ENCODE measurements around the gene CCDC57.

The CCDC57 gene

DNA sequence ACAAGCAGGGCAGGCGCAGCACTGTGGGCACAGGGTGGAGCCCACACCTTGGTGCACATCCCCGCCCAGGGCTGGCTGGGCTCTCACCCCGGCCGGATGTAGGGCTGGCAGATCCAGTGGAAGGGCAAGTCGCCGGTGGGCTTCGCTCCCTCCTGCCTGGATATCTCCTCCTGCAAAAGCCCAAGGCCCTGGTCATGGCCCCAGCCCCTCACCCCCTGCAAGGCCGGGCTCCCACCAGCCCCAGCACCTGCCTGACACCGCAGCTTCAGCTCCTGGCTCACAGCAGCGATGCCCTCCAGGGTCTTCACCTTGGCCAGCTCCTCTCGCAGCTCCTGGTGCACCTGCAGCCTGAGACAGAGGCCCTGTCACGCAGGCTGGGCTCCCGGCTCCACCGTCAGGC lies 152.0 kb downstream of the CCDC57 start:
- H3K27ac ChIP-seq (ENCODE audit: low read length): no peak overlapping the region
- no peaks in the 10 kb centered on the region for H3K9me3 ChIP-seq (ENCODE audit: control insufficient read depth in 2 of 2, low read length in 2 of 2)
- H3K4me3 ChIP-seq (ENCODE audit: low read length in 2 of 2): no peak overlapping the region
- H3K36me3 ChIP-seq (ENCODE audit: control insufficient read depth in 2 of 2, insufficient read depth in 2 of 2, low read length in 2 of 2): peaks cover 12 to 37% of the 10 kb centered on the region in 2 donors
- H3K9ac ChIP-seq (ENCODE audit: low read length in 2 of 2): no peak overlapping the region
- no peaks in the 10 kb centered on the region for H3K27me3 ChIP-seq (ENCODE audit: control insufficient read depth in 1 of 2, insufficient read depth in 2 of 2, low read length in 2 of 2)
- peaks cover 16% of the 10 kb centered on the region for H3K4me1 ChIP-seq (ENCODE audit: control insufficient read depth, insufficient read depth, low read length)

- no peak overlapping the region for H3K27ac ChIP-seq (ENCODE audit: low read length)
- H3K4me1 ChIP-seq (ENCODE audit: control insufficient read depth, insufficient read depth, low read length): peaks cover 13% of the 10 kb centered on the region
- no peaks in the 10 kb centered on the region for H3K9me3 ChIP-seq (ENCODE audit: control insufficient read depth in 2 of 2, low read length in 2 of 2)
- no peaks in the 10 kb centered on the region for H3K27me3 ChIP-seq (ENCODE audit: control insufficient read depth in 1 of 2, insufficient read depth in 2 of 2, low read length in 2 of 2)
- H3K9ac ChIP-seq (ENCODE audit: low read length in 2 of 2): no peak overlapping the region
- no peak overlapping the region for H3K4me3 ChIP-seq (ENCODE audit: low read length in 2 of 2)
- H3K36me3 ChIP-seq (ENCODE audit: control insufficient read depth in 2 of 2, insufficient read depth in 2 of 2, low read length in 2 of 2): peaks cover 13 to 42% of the 10 kb centered on the region in 2 donors
Measured at GRCh38 chr17:82060001-82060380, 152.7 kb downstream of the CCDC57 start.

DNA sequence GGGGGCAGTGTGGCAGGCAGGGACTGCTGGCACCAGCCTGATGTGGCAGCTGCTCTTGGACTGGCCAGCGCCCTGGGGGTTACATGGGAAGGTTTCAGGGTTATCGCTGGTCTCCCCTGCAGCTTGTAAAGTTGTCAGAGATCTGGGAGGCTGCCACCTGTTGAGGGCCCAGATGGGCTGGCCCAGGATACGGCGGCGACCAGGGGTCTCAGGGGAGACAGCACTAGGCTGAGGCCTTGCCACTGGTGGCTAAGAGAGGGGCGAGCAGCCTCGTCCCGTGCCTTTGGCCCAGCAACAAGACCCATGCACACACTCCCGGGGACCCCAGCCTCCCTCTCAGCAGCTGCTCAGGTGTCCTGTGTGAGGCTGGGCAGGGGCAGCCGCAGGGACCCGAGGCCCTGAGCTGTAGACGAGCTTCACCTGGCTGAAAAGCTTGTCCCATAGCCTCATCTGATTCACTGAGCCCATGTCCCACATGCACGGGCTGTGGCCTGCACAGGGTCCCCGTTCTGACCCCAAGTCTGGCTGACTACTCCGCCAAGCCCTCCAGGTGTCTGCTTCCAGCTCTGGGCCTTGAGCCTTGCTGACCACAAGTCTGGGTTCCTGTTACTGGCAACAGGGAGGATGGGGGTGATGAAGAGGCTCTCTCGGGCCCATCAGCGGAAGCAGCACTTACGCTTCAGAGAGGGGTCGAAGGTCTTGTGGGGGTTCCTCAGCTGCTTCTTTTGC lies 153.2 kb downstream of the CCDC57 start:
- H3K27me3 ChIP-seq (ENCODE audit: control insufficient read depth in 1 of 2, insufficient read depth in 2 of 2, low read length in 2 of 2): no peaks in the 10 kb centered on the region
- no peak overlapping the region for H3K27ac ChIP-seq (ENCODE audit: low read length)
- no peak overlapping the region for H3K4me3 ChIP-seq (ENCODE audit: low read length in 2 of 2)
- H3K9me3 ChIP-seq (ENCODE audit: control insufficient read depth in 2 of 2, low read length in 2 of 2): no peaks in the 10 kb centered on the region
- H3K9ac ChIP-seq (ENCODE audit: low read length in 2 of 2): no peak overlapping the region
- peaks cover 8% of the 10 kb centered on the region for H3K4me1 ChIP-seq (ENCODE audit: control insufficient read depth, insufficient read depth, low read length)
- peaks cover 19 to 45% of the 10 kb centered on the region in 2 donors for H3K36me3 ChIP-seq (ENCODE audit: control insufficient read depth in 2 of 2, insufficient read depth in 2 of 2, low read length in 2 of 2)

DNA sequence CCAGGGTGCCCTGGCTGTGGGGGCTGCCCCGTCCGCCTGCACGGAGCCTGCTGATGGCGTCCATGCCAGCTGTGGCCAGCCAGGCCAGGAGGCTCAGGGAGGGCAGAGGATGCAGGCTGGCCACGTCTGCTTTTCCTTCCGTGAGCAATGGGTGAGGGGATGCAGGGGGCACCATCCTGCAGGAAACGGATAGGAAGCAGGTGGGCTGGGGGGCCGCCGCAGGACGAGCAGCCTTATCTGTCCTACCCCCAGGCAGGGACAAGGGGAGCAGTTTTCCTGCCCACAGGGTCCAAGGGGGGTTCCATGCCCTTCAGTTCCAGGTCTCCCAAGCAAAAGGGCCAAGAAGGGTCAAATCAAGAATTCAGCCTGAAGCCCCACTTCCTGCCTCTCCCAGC lies 153.8 kb downstream of the CCDC57 start:
- Histone ChIP-seq H3K27ac (ENCODE audit: low read length) (no peak overlapping the region), H3K4me3 (ENCODE audit: low read length in 2 of 2) (no peak overlapping the region), H3K36me3 (ENCODE audit: control insufficient read depth in 2 of 2, insufficient read depth in 2 of 2, low read length in 2 of 2) (peaks cover 23 to 44% of the 10 kb centered on the region in 2 donors), H3K27me3 (ENCODE audit: control insufficient read depth in 1 of 2, insufficient read depth in 2 of 2, low read length in 2 of 2) (no peaks in the 10 kb centered on the region), H3K9ac (ENCODE audit: low read length in 2 of 2) (no peak overlapping the region), H3K4me1 (ENCODE audit: control insufficient read depth, insufficient read depth, low read length) (peaks cover 3% of the 10 kb centered on the region), H3K9me3 (ENCODE audit: control insufficient read depth in 2 of 2, low read length in 2 of 2) (no peaks in the 10 kb centered on the region)

- Histone ChIP-seq H3K27ac (ENCODE audit: low read length) (no peak overlapping the region), H3K9me3 (ENCODE audit: control insufficient read depth in 2 of 2, low read length in 2 of 2) (no peaks in the 10 kb centered on the region), H3K9ac (ENCODE audit: low read length in 2 of 2) (no peak overlapping the region), H3K27me3 (ENCODE audit: control insufficient read depth in 1 of 2, insufficient read depth in 2 of 2, low read length in 2 of 2) (no peaks in the 10 kb centered on the region), H3K36me3 (ENCODE audit: control insufficient read depth in 2 of 2, insufficient read depth in 2 of 2, low read length in 2 of 2) (peaks cover 24 to 43% of the 10 kb centered on the region in 2 donors), H3K4me3 (ENCODE audit: low read length in 2 of 2) (no peak overlapping the region), H3K4me1 (ENCODE audit: control insufficient read depth, insufficient read depth, low read length) (peaks cover 6% of the 10 kb centered on the region)
Measured at GRCh38 chr17:82058230-82058854, 154.3 kb downstream of the CCDC57 start.

DNA sequence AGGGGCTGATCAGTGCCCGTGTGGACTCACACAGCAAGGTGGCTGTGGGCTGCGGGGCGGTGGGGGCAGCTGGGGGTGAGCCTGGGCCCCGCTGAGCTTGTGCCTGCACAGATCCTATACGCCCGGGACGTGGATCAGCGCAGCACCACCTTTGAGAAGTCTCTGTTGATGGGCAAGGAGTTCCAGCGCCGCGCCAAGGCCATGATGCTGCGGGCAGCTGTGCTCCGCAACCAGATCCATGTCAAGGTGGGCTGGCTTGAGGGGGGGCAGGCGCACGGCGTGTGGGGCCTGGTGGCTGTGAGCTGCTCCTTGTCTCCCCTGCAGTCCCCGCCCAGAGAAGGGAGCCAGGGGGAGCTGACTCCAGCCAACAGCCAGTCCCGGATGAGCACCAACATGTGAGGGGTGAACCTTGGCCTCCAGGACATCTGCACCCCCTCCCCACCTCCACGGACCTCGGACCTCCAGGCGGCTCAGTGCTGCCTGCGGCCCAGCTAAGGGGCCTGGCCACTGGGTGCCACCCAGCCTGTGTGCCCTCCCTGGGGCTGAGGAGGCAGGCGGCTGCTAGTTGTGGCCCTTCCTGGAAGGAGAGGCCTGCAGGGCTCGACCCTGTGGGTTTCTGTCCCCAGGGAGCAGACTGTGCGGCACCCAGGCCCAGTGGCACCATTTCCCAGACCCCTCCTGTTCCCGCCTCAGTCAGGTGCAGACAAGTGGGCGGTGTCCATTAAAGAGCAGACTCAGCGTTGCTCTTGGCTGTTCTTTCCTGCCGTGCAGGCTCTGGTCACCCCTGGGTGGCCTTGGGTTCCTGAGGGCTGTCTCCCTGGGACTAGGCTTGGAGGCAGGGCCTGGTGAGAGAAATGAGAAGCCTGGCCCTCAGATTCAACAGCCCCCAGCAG lies 155.7 kb downstream of the CCDC57 start:
- Histone ChIP-seq H3K4me3 (ENCODE audit: low read length in 2 of 2) (no peak overlapping the region), H3K9me3 (ENCODE audit: control insufficient read depth in 2 of 2, low read length in 2 of 2) (no peaks in the 10 kb centered on the region), H3K36me3 (ENCODE audit: control insufficient read depth in 2 of 2, insufficient read depth in 2 of 2, low read length in 2 of 2) (peaks cover 21 to 34% of the 10 kb centered on the region in 2 donors), H3K9ac (ENCODE audit: low read length in 2 of 2) (no peak overlapping the region), H3K4me1 (ENCODE audit: control insufficient read depth, insufficient read depth, low read length) (peaks cover 19% of the 10 kb centered on the region), H3K27me3 (ENCODE audit: control insufficient read depth in 1 of 2, insufficient read depth in 2 of 2, low read length in 2 of 2) (no peaks in the 10 kb centered on the region), H3K27ac (ENCODE audit: low read length) (no peak overlapping the region)

GRCh38 chr17:82055965-82056728 lies 156.5 kb downstream of the CCDC57 start:
- Histone ChIP-seq H3K4me3 (ENCODE audit: low read length in 2 of 2) (no peak overlapping the region), H3K27me3 (ENCODE audit: control insufficient read depth in 1 of 2, insufficient read depth in 2 of 2, low read length in 2 of 2) (no peaks in the 10 kb centered on the region), H3K4me1 (ENCODE audit: control insufficient read depth, insufficient read depth, low read length) (peaks cover 19% of the 10 kb centered on the region), H3K36me3 (ENCODE audit: control insufficient read depth in 2 of 2, insufficient read depth in 2 of 2, low read length in 2 of 2) (peaks cover 21 to 31% of the 10 kb centered on the region in 2 donors), H3K27ac (ENCODE audit: low read length) (no peak overlapping the region), H3K9ac (ENCODE audit: low read length in 2 of 2) (no peak overlapping the region), H3K9me3 (ENCODE audit: control insufficient read depth in 2 of 2, low read length in 2 of 2) (no peaks in the 10 kb centered on the region)

- Histone ChIP-seq H3K9ac (ENCODE audit: low read length in 2 of 2) (no peak overlapping the region), H3K27me3 (ENCODE audit: control insufficient read depth in 1 of 2, insufficient read depth in 2 of 2, low read length in 2 of 2) (no peaks in the 10 kb centered on the region), H3K9me3 (ENCODE audit: control insufficient read depth in 2 of 2, low read length in 2 of 2) (no peaks in the 10 kb centered on the region), H3K36me3 (ENCODE audit: control insufficient read depth in 2 of 2, insufficient read depth in 2 of 2, low read length in 2 of 2) (peaks cover 21 to 28% of the 10 kb centered on the region in 2 donors), H3K4me1 (ENCODE audit: control insufficient read depth, insufficient read depth, low read length) (peaks cover 27% of the 10 kb centered on the region), H3K27ac (ENCODE audit: low read length) (no peak overlapping the region), H3K4me3 (ENCODE audit: low read length in 2 of 2) (no peak overlapping the region)
Measured at GRCh38 chr17:82055023-82055964, 157.3 kb downstream of the CCDC57 start.

DNA sequence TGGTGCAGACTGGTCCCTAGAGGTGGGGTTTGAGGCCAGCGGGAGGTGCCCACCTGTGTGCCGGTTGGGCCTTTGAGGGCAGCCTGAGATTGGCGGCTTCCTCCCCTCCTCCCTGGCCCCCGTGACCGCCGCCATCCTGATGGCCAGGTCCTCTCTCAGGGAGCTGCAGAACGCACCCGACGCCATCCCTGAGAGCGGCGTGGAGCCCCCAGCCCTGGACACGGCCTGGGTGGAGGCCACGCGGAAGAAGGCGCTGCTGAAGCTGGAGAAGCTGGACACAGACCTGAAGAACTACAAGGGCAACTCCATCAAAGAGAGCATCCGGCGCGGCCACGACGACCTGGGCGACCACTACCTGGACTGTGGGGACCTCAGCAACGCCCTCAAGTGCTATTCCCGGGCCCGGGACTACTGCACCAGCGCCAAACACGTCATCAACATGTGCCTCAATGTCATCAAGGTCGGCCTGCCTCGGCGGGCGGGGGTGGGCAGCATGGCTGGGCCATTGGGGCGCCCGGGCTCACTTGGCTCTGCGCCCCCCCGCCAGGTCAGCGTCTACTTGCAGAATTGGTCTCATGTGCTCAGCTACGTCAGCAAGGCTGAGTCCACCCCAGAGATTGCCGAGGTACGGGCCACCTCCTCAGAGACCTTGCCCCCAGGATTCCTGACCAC lies 158.2 kb downstream of the CCDC57 start:
- Histone ChIP-seq H3K4me3 (ENCODE audit: low read length in 2 of 2) (no peak overlapping the region), H3K9ac (ENCODE audit: low read length in 2 of 2) (no peak overlapping the region), H3K4me1 (ENCODE audit: control insufficient read depth, insufficient read depth, low read length) (peaks cover 33% of the 10 kb centered on the region), H3K36me3 (ENCODE audit: control insufficient read depth in 2 of 2, insufficient read depth in 2 of 2, low read length in 2 of 2) (peaks cover 21 to 24% of the 10 kb centered on the region in 2 donors), H3K27ac (ENCODE audit: low read length) (no peak overlapping the region), H3K9me3 (ENCODE audit: control insufficient read depth in 2 of 2, low read length in 2 of 2) (no peaks in the 10 kb centered on the region), H3K27me3 (ENCODE audit: control insufficient read depth in 1 of 2, insufficient read depth in 2 of 2, low read length in 2 of 2) (no peaks in the 10 kb centered on the region)
